Adipocyte (in vitro differentiated cells): ENCODE data around the gene CCDC106.

Source experiments
- DNase-seq: peaks from one replicate; pipeline ENCODE4 v3.0.0-alpha.2; 2015; ENCODE audit warnings: low read depth
- H3K27me3 ChIP-seq: replicated peaks from 2 replicates; pipeline ENCODE4 v1.7.0; 2013; ENCODE audit warnings: mild to moderate bottlenecking, low read length, moderate library complexity; ENCODE audit not compliant: control insufficient read depth, insufficient read depth
- H3K36me3 ChIP-seq: 2 replicates; pipeline ENCODE4 v1.7.0; 2013; ENCODE audit warnings: low read length, mild to moderate bottlenecking, moderate library complexity; ENCODE audit not compliant: control insufficient read depth, insufficient read depth, severe bottlenecking
- H3K4me1 ChIP-seq: 2 replicates; pipeline ENCODE4 v1.7.0; 2013; ENCODE audit warnings: mild to moderate bottlenecking, low read length, moderate library complexity; ENCODE audit not compliant: control insufficient read depth, insufficient read depth
- H3K4me3 ChIP-seq: 2 replicates; pipeline ENCODE4 v1.7.0; 2013; ENCODE audit warnings: mild to moderate bottlenecking, low read length, moderate library complexity
- H3K9ac ChIP-seq: 2 replicates; pipeline ENCODE4 v1.7.0; 2013; ENCODE audit warnings: mild to moderate bottlenecking, low read length, moderate library complexity
- H3K9me3 ChIP-seq: 2 replicates; pipeline ENCODE4 v1.7.0; 2013; ENCODE audit warnings: mild to moderate bottlenecking, low read length, moderate library complexity; ENCODE audit not compliant: control insufficient read depth

The CCDC106 gene

DNA sequence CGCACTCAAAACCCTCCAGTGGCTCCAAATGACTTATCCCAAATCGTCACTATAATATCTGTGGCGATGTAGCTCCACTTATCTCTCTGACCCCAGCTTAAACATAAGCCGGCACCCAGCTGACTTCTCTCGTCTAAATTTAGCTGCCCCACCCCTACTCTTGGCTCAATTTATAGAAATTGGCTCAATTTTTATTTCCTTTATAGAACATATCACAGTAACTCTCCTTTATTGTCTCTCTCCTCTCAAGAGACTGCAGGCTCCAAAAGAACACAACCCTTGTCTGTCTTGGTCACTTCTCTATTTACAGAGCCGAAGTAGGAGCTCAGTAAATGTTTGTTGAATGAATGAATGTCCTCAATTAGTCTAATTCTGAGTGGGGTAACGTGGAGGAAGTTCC lies 24.5 kb upstream of the CCDC106 start:
- Histone ChIP-seq H3K36me3 (no peaks in the 10 kb centered on the region), H3K4me3 (peak overlapping the region; percentile 72), H3K4me1 (peaks cover 29% of the 10 kb centered on the region), H3K9me3 (no peaks in the 10 kb centered on the region), H3K9ac (peak overlapping the region; percentile 12), H3K27me3 (no peaks in the 10 kb centered on the region)
- DNase-seq: no peak

DNA sequence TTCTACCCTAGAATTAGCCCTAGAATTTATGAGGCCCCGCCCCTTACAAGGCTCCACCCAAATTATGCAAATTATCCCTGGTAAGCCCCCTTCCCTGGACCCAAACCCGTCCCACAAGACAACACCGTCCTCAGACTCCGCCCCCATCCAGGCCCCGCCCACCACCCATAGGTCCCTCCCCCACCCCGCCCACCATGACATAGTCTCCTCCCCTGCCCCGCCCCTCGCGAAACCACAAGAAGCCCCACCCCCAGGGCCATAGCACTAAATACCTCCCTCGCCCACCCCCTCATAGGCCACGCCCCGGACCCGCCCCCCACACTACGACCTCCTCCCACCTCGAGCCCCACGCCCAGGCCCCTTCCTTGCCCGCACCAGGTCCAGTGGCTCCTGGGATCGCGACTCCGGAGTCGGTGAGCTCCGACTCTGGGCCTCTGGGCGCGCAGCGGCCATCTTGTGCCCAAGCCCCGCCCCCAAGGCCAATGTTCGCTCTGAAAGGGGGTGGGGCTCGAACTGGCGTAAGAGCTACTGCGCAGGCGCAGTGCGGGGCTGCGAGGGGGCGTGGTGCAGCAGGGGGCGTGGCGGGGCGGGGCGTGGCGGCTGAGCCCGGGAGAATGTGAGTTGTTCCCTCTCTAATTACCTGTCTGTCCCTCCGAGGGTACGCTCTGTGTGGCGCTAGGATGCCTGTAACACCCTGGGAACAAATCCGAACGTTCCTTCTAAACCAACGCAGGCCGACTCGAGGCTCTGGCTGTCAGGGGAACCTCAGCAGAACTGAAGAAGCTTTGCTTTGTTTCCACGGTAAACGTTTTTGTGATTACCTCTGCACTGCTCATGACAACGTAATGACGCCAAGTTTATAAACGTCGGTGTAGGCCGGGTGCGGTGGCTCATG lies 23.7 kb upstream of the CCDC106 start, which contains the start of gene ZNF784:
ZNF784 (minus strand) TSS at position 458 of the 895 bp plus-strand sequence; CDS start at position 453, 5 bp downstream.
- Histone ChIP-seq H3K36me3 (no peaks in the 10 kb centered on the region), H3K4me1 (peaks cover 22% of the 10 kb centered on the region), H3K9ac (peak within 1 kb of the TSS; percentile 80), H3K9me3 (no peaks in the 10 kb centered on the region), H3K27me3 (no peaks in the 10 kb centered on the region), H3K4me3 (peak within 1 kb of the TSS; percentile 77)
- peak; percentile 98 for DNase-seq

DNA sequence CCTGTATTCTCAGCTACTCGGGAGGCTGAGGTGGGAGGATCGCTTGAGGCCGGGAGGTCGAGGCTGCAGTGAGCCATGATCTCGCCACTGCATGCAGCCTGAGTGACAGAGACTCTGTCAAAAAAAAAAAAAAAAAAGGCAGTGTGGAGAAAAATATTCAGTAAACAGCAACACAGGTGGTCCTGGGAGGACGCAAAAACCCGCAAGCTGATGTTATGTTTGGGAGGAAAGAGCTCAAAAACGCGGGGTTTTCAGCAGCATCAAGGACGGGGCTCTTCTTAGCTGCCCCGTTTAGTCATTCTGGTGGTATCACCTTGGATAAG lies 23.0 kb upstream of the CCDC106 start:
- peaks cover 16% of the 10 kb centered on the region for H3K4me1 ChIP-seq
- H3K27me3 ChIP-seq: no peaks in the 10 kb centered on the region
- H3K9me3 ChIP-seq: no peaks in the 10 kb centered on the region
- H3K36me3 ChIP-seq: no peaks in the 10 kb centered on the region
- peak overlapping the region; percentile 80 for H3K9ac ChIP-seq
- H3K4me3 ChIP-seq: peak overlapping the region; percentile 77
- DNase-seq: no peak

DNA sequence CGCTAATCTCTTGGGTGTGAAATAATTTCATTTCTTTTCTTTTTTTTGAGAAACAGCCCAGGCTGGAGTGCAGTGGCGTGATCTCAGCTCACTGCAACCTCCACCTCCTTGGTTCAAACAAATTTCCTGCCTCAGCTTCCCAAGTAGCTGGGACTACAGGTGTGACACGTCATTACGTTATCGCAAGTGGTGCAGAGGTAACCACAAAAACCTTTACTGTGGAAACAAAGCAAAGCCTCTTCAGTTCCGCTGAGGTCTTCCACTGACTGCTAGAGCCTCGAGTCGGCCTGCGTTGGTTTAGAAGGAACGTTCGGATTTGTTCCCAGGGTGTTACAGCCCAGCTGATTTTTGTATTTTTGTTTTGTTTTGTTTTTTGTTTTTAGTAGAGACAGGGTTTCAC lies 21.7 kb upstream of the CCDC106 start:
- Histone ChIP-seq H3K4me3 (no peak overlapping the region), H3K9ac (no peak overlapping the region), H3K36me3 (no peaks in the 10 kb centered on the region), H3K9me3 (no peaks in the 10 kb centered on the region), H3K27me3 (no peaks in the 10 kb centered on the region), H3K4me1 (peaks cover 6% of the 10 kb centered on the region)
- DNase-seq: no peak

DNA sequence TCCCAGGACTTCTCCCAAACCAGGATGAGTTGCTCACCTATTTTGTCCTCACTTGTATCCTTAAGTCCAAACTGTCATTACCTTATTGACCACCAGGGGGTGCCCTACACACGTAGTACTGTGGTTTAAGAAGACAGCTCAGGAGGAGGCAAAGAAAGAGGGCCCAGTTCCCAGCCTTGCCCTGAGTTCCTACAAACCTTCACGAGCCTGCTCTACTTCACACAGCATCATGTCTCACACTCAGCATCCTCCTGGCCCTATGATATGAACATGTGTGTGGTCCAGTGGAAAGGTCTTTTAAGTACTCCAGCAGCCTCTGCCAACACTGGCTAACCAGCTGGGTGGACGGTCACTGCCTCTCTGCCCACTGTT lies 15.6 kb upstream of the CCDC106 start:
- H3K36me3 ChIP-seq: no peaks in the 10 kb centered on the region
- peaks cover 24% of the 10 kb centered on the region for H3K4me1 ChIP-seq
- no peaks in the 10 kb centered on the region for H3K27me3 ChIP-seq
- peak; percentile 98 for DNase-seq
- peak overlapping the region; percentile 25 for H3K9ac ChIP-seq
- no peaks in the 10 kb centered on the region for H3K9me3 ChIP-seq
- H3K4me3 ChIP-seq: no peak overlapping the region

DNA sequence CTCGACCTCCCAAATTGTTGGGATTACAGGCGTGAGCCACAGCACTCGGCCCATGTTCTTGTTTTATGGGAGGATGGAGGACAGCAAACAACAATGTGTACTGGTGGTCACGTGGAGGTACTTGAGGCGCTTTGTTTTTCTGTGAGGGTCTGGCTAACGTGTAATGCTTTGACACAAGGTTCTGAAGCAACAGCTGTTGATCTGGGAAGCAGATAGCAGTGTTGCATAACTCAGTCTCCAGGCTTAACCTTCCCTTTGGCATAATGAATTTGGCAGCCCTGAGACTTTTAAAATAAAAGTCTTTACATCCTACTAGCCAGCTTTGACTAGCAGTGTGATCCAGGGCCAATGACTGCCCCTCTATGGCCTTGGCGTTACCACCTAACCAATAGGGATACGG lies 14.2 kb upstream of the CCDC106 start:
- no peaks in the 10 kb centered on the region for H3K27me3 ChIP-seq
- peak overlapping the region; percentile 99 for H3K4me3 ChIP-seq
- DNase-seq: no peak
- no peaks in the 10 kb centered on the region for H3K9me3 ChIP-seq
- peaks cover 32% of the 10 kb centered on the region for H3K4me1 ChIP-seq
- peak overlapping the region; percentile 100 for H3K9ac ChIP-seq
- peaks cover 3% of the 10 kb centered on the region for H3K36me3 ChIP-seq

DNA sequence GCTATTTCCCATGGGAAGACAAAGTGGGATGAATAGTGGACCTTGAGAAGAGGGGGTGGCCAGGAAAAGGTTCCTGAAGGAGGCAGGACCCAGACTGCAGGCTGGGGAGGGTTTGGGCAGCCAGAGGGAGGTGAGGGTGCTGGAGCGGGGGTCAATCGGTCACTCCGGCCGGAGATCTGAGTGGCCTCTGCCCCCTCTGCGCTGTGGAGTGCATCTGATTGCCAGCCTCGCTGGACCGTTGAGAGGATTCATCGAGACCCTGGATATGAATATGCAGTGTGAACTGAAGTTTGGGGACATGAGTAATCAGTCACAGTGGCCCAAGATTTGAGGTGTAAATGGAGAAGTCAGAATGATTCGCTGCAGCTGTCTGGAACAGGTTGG lies 12.7 kb upstream of the CCDC106 start:
- Histone ChIP-seq H3K9ac (peak overlapping the region; percentile 100), H3K4me1 (peaks cover 47% of the 10 kb centered on the region)
- DNase-seq: no peak

DNA sequence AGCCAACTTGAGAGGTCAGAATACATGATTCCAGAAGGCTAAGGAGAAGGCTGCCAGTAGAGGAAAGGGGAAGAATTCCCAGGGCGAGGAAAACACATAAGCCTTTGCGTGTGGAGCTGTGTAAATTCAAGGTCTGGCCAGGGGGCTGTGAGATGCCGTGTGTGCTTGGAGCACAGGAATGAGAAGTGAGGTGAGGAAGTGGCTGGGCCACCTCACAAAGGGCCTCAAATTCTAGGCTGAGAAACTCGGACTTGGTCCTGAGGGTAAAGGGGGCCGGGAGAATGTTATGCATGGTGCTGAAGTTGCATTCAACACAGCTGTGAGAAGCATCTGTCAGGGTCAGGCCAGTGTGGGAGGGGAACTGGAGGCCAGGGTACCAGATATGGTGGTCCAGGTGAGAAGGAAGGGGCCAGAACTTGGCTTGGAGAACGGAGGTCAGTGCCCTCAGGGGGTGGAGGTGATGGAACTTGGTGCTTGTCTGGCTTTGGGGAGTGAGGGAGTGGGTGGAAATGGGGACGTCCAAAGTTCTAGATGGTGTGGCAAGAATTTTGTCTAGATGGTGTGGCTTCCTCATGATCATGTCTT lies 12.1 kb upstream of the CCDC106 start:
- H3K4me3 ChIP-seq: peak overlapping the region; percentile 99
- H3K9ac ChIP-seq: peak overlapping the region; percentile 100
- no peaks in the 10 kb centered on the region for H3K9me3 ChIP-seq
- DNase-seq: no peak
- H3K27me3 ChIP-seq: no peaks in the 10 kb centered on the region
- peaks cover 49% of the 10 kb centered on the region for H3K4me1 ChIP-seq
- H3K36me3 ChIP-seq: peaks cover 3% of the 10 kb centered on the region

More for the DNA sequence above, 12.7 kb upstream of the CCDC106 start:
- H3K4me3 ChIP-seq: peak overlapping the region; percentile 99
- no peaks in the 10 kb centered on the region for H3K27me3 ChIP-seq
- no peaks in the 10 kb centered on the region for H3K9me3 ChIP-seq
- H3K36me3 ChIP-seq: peaks cover 3% of the 10 kb centered on the region

DNA sequence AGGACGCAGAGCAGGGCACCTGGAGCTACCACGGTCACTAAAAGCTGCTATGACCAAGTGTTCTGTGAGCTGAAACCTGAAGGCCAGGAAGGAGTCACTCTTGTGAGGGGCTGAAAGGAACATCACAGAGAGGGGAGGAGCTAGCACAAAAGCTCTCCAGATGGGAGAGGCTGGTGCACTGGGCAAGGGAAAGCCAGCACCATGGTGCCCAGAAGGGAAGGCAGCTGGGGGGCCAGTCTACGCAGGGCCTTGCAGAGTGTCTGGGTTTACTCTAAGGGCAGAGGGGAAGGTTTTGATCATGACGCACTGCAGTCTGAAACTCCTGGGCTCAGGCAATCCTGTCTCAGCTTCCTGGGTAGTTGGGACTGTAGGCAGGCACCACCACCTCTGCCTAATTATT lies 11.3 kb upstream of the CCDC106 start:
- Histone ChIP-seq H3K4me3 (peak overlapping the region; percentile 99), H3K27me3 (no peaks in the 10 kb centered on the region)
- DNase-seq: no peak

DNA sequence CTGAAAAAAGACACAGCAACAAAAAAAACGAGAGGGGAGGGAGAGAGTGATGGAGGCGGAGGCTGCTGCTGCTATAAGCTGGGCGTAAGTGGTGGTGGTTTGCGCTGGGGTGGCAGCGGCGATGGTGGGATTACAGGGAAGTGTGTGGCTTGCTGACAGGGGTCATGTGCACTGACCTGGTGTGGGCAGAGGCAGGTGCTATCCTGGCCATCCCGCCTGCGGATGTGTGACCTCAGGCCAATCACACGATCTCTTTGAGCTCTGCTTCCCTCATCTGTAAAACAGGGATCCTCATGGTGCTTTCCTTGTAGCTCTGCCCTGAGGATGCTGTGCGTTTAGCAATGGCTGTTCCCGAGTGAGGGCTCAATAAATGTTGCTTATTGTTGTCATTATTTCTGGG lies 10.5 kb upstream of the CCDC106 start:
- H3K9me3 ChIP-seq: no peaks in the 10 kb centered on the region
- H3K4me3 ChIP-seq: no peak overlapping the region
- H3K36me3 ChIP-seq: peaks cover 3% of the 10 kb centered on the region
- H3K27me3 ChIP-seq: no peaks in the 10 kb centered on the region
- H3K9ac ChIP-seq: no peak overlapping the region
- DNase-seq: no peak
- peaks cover 53% of the 10 kb centered on the region for H3K4me1 ChIP-seq

More for the DNA sequence above, 11.3 kb upstream of the CCDC106 start:
- peaks cover 49% of the 10 kb centered on the region for H3K4me1 ChIP-seq
- H3K36me3 ChIP-seq: peaks cover 3% of the 10 kb centered on the region
- H3K9me3 ChIP-seq: no peaks in the 10 kb centered on the region
- no peak overlapping the region for H3K9ac ChIP-seq

DNA sequence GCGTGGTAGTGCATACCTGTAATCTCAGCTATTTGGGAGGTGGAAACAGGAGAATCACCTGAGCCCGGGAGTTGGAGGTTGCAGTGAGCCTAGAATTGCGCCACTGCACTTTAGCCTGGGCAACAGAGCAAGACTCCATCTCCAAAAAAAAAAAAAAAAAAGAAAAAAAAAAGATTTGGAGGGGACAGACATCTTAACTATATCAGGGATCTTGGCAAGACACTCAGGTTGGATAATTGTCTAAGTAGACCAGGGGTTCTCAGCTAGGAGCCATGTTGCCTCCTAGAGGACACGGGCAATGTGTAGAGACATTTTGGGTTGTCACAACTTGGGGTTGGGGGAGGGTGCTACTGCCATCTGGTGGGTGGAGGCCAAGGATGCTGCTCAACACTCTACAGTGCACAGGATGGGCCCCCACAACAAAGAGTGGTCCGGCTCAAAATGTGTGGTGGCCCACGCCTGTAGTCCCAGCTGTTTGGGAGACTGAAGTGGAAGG lies 9.1 kb upstream of the CCDC106 start:
- Histone ChIP-seq H3K4me3 (no peak overlapping the region), H3K36me3 (peaks cover 3% of the 10 kb centered on the region), H3K4me1 (peaks cover 59% of the 10 kb centered on the region), H3K27me3 (no peaks in the 10 kb centered on the region), H3K9me3 (no peaks in the 10 kb centered on the region), H3K9ac (no peak overlapping the region)
- peak; percentile 53 for DNase-seq
